ENCODE measurements around the gene CYBC1. TPM values are rescaled to one million over a fixed set of nuclear protein-coding genes. Genes with fewer than 3 reads are reported as not detected.
A peak's percentile ranks its signal among the peaks of the same experiment; 100 is the strongest.

CYBC1 gene
- total and polyA plus RNA-seq, 9 of the 15 experiments (the other 6 are each of a cell fraction or from before 2014, with no cell fraction given) = 1.3 to 71.8 (median 49.9) TPM

- TF ChIP-seq ZNF407 (IDR thresholded peaks at IDR 0.05; ENCODE audit: low read depth) (no peak), E2F8 (IDR thresholded peaks at IDR 0.05; ENCODE audit: low read depth, partially characterized antibody) (no peak), BRF1 (IDR thresholded peaks at IDR 0.05; ENCODE audit: borderline replicate concordance, extremely low read depth, insufficient read length) (no peak), ZFX (CRISPR knock-in tag; IDR thresholded peaks at IDR 0.05) (0 out of 2 replicates have a peak, but pooled peaks have one; percentile 18), ATF3 (IDR thresholded peaks at IDR 0.05) (no peak), ATF3 (CRISPR knock-in tag; conservative IDR thresholded peaks at IDR 0.05) (no peak), RBM22 (IDR thresholded peaks at IDR 0.05; ENCODE audit: low read depth, low read length, poor library complexity, severe bottlenecking) (peak; percentile 43), ZEB2 (IDR thresholded peaks at IDR 0.05) (no peak), SREBF2 (CRISPR knock-in tag; IDR thresholded peaks at IDR 0.05) (no peak), HNRNPH1 (optimal IDR thresholded peaks at IDR 0.05; ENCODE audit: low read depth, low read length) (no peak), POLR2G (IDR thresholded peaks at IDR 0.05; ENCODE audit: low read depth, low read length) (peak; percentile 67)
Measured at GRCh38 chr17:82489117-82489516, 38.6 kb upstream of the CYBC1 start (continued).

Data from K562 (cell line).